Coronary artery (tissue), 2 donors: ENCODE measurements around the gene SLC29A3.

Source experiments
- DNase-seq: peaks from one replicate; pipeline ENCODE4 v3.0.0-alpha.2; 2017; ENCODE audit warnings: low spot score
- H3K27ac ChIP-seq, 2 donors: fragments of 200-600 bp; sonication (generic); one replicate each; pipeline ENCODE4 v1.5.1; 2016 to 2019
- H3K4me3 ChIP-seq: fragments of 200-600 bp; sonication (generic); 2 replicates; pipeline ENCODE4 v1.5.1; 2016; ENCODE audit warnings: mild to moderate bottlenecking, moderate library complexity
- CTCF ChIP-seq: fragments of 200-600 bp; sonication (generic); IDR thresholded peaks from one replicate; pipeline ENCODE4 v1.5.1; 2019; ENCODE audit warnings: antibody characterized with exemption

SLC29A3 gene

DNA sequence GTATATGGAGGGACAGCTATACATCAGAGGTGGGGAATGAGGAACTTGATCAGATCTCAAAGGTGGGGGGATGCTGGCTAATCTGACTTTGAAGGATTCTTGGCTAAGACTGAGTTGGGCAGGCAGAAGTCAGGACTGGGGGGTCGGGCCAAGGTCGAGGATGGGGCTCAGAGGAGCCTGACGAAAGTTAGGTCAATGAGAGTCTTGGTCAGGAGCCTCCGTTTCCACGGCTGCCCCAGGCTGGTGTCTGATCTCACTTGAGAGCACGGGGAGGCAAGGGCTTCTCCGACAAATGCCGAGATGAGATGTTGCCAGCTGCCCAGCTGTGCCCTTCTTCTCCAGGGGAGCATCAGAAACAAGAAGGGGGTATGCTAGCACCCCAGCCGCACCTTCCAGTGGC is 5.7 kb downstream of the SLC29A3 start:
- TF ChIP-seq CTCF = no peak
- no peak for DNase-seq
- Histone ChIP-seq H3K4me3 (no peak overlapping the region), H3K27ac (no peak overlapping the region)

DNA sequence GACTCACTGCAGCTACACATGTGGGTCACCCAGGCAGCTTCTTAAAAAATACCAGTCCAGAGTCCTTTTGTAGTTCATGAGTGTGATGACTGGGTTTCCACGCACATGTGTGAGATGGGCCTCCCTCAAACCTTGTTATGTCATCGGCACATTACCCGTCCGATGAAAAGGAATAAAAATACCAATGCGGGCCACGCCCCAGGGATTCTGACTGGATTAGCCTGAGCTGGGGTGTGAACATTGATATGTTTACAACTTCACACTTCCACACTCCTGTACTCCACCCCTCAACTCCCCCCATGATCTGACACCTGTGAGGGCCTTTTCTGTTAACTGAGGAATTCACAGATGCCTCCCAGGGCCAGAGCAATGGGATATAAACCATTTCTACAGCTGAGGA is 6.2 kb downstream of the SLC29A3 start:
- no peak for TF ChIP-seq CTCF

DNA sequence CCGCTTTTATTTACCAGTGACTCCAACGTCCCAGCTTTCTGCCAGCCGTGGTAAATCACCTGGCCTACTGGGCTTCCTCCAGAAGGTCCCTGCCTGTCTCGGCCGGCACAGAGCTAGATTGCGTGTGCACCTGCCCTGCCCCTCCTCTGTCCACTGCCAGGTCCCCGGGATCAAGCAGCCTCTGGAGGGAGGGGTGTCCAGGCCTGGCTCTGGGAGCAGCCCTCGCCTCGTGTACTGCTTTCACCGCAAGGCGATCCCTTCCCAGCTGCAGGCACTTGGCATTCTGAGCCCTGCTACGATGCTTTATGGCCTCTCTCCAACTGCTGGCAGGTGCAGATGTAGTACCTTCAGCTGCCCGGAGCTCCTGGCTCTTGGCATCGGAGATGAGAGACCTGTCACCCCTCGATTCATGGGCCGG is 7.4 kb downstream of the SLC29A3 start:
- Histone ChIP-seq H3K4me3 (no peak overlapping the region), H3K27ac (no peak overlapping the region)
- no peak for TF ChIP-seq CTCF
- DNase-seq = no peak

More for the DNA sequence above, 6.2 kb downstream of the SLC29A3 start:
- no peak for DNase-seq
- no peak overlapping the region for H3K27ac ChIP-seq
- H3K4me3 ChIP-seq = no peak overlapping the region

DNA sequence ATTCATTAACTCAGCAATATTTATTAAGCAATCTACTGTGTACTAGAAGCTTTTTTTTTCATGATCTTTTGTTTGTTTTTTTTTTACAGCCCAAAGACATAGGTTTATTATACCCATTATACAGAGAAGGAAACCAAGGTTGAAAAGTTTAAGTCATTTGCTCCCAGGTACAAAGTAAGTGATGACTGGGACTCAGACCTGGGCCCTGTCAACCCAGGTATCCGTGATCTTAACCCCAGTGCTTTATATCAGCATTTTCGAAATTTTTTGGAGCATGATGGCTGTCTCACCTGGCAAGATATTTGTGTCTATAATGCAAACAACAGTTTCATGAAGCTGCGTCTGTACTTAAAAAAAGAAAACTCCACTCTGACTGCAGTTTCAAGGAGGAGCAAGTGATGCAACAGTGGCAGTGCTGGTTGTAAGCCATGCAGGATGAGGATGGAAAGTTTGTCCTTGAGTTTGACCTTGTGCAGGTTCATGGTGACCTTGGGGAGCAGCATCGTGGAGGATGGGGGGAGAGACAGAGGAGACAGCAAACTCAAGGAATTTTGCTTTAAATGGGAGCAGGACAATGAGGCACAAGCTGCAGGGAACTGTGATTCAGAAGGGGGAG is 11.8 kb downstream of the SLC29A3 start:
- no peak for TF ChIP-seq CTCF
- Histone ChIP-seq H3K27ac (no peak overlapping the region), H3K4me3 (no peak overlapping the region)
- no peak for DNase-seq

- Histone ChIP-seq H3K27ac (no peak overlapping the region), H3K4me3 (no peak overlapping the region)
- TF ChIP-seq CTCF = no peak
- DNase-seq = no peak
Measured at GRCh38 chr10:71331736-71332135, 12.7 kb downstream of the SLC29A3 start.

GRCh38 chr10:71332466-71332865 is 13.4 kb downstream of the SLC29A3 start:
- DNase-seq = no peak
- H3K4me3 ChIP-seq = no peak overlapping the region
- TF ChIP-seq CTCF = no peak
- no peak overlapping the region for H3K27ac ChIP-seq

- DNase-seq = no peak
- H3K27ac ChIP-seq = peak overlapping the region in 1 of 2 donors; percentile 37
- TF ChIP-seq CTCF = no peak
- no peak overlapping the region for H3K4me3 ChIP-seq
Measured at GRCh38 chr10:71333129-71333887, 14.2 kb downstream of the SLC29A3 start.
